ENCODE measurements around the gene CHST12.

Gene CHST12

DNA sequence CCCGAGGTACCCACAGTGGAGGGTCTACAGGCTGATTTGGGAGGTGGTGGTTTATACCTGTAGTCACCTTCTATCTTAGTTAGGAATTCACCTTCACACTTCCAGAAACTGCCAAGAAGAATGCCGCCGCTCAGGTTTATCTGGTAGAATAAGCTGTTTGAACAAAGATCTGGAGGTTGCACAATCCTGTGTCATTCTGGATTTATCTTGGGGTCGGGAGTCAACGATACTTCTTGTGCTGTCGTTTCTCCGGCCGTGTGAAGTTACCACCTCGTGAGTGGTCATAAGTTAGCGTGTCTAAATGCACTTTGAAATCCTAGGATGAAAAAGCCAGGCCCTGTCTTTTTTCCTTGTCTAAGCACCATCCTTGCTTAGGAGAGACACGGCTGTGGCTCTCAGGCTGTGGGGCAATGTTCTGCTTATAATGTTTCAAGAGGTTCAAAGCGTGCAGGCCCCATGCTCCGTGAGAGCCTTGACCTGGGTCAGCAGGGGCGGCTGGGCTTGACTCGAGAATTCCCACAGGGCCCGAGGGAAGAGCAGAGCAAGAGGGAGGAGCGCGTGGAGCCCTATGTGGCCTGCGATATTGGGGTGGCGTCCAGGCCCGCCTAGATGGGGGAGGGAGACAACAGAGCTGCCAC, 37.3 kb downstream of the CHST12 start:
- TF ChIP-seq, protein P1, sequence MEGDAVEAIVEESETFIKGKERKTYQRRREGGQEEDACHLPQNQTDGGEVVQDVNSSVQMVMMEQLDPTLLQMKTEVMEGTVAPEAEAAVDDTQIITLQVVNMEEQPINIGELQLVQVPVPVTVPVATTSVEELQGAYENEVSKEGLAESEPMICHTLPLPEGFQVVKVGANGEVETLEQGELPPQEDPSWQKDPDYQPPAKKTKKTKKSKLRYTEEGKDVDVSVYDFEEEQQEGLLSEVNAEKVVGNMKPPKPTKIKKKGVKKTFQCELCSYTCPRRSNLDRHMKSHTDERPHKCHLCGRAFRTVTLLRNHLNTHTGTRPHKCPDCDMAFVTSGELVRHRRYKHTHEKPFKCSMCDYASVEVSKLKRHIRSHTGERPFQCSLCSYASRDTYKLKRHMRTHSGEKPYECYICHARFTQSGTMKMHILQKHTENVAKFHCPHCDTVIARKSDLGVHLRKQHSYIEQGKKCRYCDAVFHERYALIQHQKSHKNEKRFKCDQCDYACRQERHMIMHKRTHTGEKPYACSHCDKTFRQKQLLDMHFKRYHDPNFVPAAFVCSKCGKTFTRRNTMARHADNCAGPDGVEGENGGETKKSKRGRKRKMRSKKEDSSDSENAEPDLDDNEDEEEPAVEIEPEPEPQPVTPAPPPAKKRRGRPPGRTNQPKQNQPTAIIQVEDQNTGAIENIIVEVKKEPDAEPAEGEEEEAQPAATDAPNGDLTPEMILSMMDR (IDR thresholded peaks at IDR 0.05; ENCODE audit: extremely low read depth, missing control alignments), result no peak
- DNase-seq (ENCODE audit: low spot score), result no peak

DNA sequence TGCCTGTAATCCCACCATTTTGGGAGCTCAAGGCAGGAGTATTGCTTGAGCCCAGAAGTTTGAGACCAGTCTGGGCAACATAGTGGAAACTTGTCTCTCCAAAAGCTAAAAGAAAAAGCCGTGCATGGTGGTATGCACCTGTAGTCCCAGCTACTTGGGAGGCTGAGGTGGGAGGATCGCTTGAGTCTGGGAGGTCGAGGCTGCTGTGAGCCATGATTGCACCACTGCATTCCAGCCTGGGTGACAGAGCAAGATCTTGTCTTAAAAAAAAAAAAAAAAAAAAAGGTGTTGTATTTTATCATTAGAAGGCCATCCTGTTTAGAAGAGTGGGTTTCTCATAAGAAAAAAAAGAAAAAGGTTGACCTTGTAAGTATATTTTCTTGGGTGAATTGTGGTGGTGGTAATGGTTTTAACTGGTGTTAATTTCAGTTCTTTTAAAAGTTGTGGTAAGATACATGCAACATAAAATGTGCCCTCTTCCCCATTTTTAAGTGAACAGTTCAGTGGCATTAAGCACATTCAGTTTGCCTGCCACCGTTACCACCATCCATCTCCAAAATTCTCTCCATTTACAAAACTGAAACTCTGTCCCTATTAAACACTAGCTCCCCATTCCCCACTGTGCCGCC, 38.1 kb downstream of the CHST12 start:
- TF ChIP-seq, protein P1 (IDR thresholded peaks at IDR 0.05; ENCODE audit: extremely low read depth, missing control alignments), result no peak
- DNase-seq (ENCODE audit: low spot score), result no peak

DNA sequence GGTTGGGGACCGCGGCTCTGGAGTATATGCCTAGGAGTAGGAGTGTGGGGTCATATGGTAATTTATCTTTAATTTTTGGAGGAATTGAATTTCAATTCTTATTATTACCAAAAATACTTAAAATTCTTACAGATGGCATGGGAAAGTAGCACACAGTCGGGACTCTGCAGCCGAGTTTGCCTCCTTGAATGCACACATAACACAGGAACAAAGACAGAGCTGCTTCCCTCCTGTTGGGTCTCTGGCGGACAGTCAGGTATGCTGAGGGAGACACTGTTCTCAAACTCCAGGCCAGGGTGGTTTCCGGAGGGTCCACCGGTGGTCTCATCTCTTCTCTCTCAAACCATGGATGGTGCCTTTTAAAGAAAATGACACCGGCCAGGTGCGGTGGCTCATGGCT, 40.1 kb downstream of the CHST12 start:
- DNase-seq (ENCODE audit: low spot score), result no peak
- TF ChIP-seq, protein P1 (IDR thresholded peaks at IDR 0.05; ENCODE audit: extremely low read depth, missing control alignments), result no peak

DNA sequence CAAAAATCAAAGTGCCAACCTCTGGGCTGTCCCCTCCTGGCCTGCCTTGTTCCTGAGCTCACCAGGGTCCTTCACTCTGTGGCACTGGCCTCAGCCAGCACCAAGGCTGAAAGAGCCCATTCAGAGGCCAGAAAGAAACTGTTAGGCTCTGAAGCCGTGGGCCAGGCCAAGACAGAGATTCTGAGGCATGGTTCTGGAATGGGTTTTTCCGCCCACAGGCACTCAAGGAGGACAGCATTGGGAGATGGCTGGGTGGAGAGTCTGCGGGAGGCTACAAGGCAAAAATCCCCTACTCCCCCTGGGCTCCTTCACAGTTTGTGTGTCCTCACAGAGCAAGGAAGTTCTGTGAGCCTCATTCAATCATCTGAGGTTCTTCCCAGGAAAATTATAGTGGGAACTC, 41.1 kb downstream of the CHST12 start:
- TF ChIP-seq, protein P1 (IDR thresholded peaks at IDR 0.05; ENCODE audit: extremely low read depth, missing control alignments), result no peak

DNA sequence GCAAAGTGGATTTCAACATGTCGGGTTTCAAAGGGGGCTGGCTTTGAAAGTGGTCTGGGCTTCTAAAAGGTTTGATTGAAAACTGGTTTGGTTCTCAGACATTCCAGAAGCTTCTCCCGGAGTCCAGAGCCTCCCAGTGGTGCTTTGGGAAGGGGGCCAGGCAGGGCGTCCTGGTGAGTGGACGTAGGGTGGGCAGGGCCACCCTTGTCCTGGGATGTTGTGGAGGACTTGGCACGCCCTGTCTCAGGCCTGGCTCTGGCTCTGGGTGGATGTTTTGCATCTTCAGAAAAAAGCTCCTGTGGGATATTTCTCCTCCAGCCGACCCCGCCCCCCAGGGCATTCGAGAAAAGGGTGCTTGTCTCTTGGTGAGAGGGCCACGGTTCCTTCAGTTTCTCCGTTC, 41.6 kb downstream of the CHST12 start:
- no peak for DNase-seq (ENCODE audit: low spot score)
- TF ChIP-seq, protein P1 (IDR thresholded peaks at IDR 0.05; ENCODE audit: extremely low read depth, missing control alignments), result no peak

More for the DNA sequence above, 41.1 kb downstream of the CHST12 start:
- no peak for DNase-seq (ENCODE audit: low spot score)

DNA sequence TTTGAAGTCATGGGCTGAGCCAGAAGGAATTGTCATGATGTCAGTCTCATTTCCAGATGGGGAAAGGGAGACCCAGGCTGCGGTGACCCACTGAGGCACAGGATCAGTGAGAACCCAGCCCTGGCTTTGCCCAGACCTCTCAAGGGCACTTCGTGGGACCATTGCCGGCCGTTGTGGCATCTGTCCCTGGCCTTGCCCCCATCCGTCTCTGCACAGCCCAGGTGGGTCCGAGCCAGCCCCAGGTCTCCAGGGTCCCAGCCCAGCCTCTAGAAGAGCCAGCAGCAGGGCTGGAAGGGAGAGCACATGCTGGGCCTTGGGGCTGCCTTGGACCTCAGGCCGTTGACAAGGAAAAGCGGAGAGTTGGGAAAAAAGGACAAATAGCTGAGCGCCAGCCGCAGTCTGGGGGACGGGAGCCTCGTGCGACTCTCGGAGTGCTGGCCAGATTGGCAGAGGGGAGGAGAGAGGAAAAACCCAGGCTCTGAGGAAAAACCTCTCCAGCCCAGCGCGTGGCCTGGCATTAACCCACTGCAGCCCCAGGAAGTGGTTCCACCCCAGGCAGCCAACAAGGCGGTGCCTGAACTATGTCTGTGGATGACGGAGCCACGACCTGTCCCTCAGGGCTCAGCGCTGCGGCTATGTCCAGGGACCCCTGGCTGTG, 42.6 kb downstream of the CHST12 start:
- TF ChIP-seq, protein P1 (IDR thresholded peaks at IDR 0.05; ENCODE audit: extremely low read depth, missing control alignments), result no peak
- no peak for DNase-seq (ENCODE audit: low spot score)

DNA sequence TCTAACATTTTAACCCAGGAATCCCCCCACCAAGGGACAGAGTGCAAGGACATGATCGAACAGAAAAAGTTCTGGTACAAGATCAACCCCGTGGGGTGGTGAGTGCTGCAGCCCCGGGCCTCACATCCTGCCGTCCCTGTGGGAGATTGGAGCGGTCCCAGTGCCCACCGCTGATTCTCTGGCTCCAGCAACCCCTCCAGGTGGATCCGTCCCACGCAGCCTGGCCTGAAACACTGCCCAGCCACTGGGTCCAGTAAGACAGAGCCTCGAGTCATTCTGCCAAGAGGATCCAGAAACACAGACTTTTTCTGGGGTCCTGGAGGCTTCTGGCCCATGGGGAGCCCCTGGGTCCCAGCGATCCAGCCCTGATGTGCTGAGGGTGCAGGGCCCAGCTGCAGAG, 43.3 kb downstream of the CHST12 start:
- TF ChIP-seq, protein P1 (IDR thresholded peaks at IDR 0.05; ENCODE audit: extremely low read depth, missing control alignments), result no peak
- no peak for DNase-seq (ENCODE audit: low spot score)

Measured in GM20000 (cell line).